Sigmoid colon (tissue), 7 donors: ENCODE results near the gene KCNMB2. TPM values are rescaled to one million over a fixed set of nuclear protein-coding genes. Genes with fewer than 3 reads are reported as not detected.

Experiments used
- DNase-seq: peaks from one replicate; pipeline ENCODE4 v3.0.0-alpha.2; 2019
- H3K27ac ChIP-seq, 4 donors: fragments of 200-600 bp; sonication (generic); one replicate each; pipeline ENCODE4 v1.5.1; 2016 to 2019; ENCODE audit warnings: mild to moderate bottlenecking in 1 of 4
- H3K27me3 ChIP-seq, 3 donors: fragments of 200-600 bp; sonication (generic); one replicate each; pipeline ENCODE4 v1.5.1; 2019; ENCODE audit warnings: mild to moderate bottlenecking in 1 of 3
- H3K36me3 ChIP-seq, 4 donors: fragments of 200-600 bp; sonication (generic); one replicate each; pipeline ENCODE4 v1.5.1; 2016 to 2019
- H3K4me1 ChIP-seq, 4 donors: fragments of 200-600 bp; sonication (generic); one replicate each; pipeline ENCODE4 v1.5.1; 2017 to 2019
- H3K4me3 ChIP-seq, 4 donors: fragments of 200-600 bp; sonication (generic); one replicate each; pipeline ENCODE4 v1.5.1; 2017 to 2019; ENCODE audit warnings: mild to moderate bottlenecking in 2 of 4, moderate library complexity in 1 of 4
- H3K9me3 ChIP-seq, 4 donors: fragments of 200-600 bp in 3 of 4; sonication (generic) in 3 of 4; one replicate each; pipeline versions ENCODE4 v1.5.1 to v1.6.1; 2013 to 2019
- EP300 ChIP-seq, 4 donors: sonication (generic); formaldehyde crosslinking; IDR thresholded peaks; one replicate each; pipeline ENCODE4 v1.6.1; 2017; ENCODE audit warnings: antibody characterized with exemption in 4 of 4
- POLR2A ChIP-seq, 2 donors: fragments of 450-650 bp; IDR thresholded peaks; one replicate each; pipeline ENCODE4 v1.6.1; 2016; ENCODE audit warnings: antibody characterized with exemption in 2 of 2, mild to moderate bottlenecking in 2 of 2, moderate library complexity in 2 of 2
- POLR2AphosphoS5 ChIP-seq, 4 donors: sonication (generic); formaldehyde crosslinking; IDR thresholded peaks; one replicate each; pipeline ENCODE4 v1.6.1; 2017; ENCODE audit warnings: antibody characterized with exemption in 4 of 4
- WGBS, 2 donors: extraction: QIAGEN DNeasy Blood & Tissue Kit; methylation state at CpG; one replicate each; pipeline ENCODE4 v1.1.7; 2013; 5-methylcytosine and 5-hydroxymethylcytosine counted together
- intact Hi-C: fragments of 100-400 bp; cut with DNase I; formaldehyde crosslinking; loops from one replicate; pipeline ENCODE4 v1.15.1; 2023
- polyA plus RNA-seq, 3 donors: library from polyadenylated mRNA; stranded (reverse); fragments of 200-250 nt; gene quantifications; one replicate each; pipeline ENCODE4 v1.2.3, GENCODE V29; 2013
- total RNA-seq, 4 donors: library from RNA; depleted of rRNA; stranded (reverse); fragments of >200 nt; gene quantifications; one replicate each; pipeline ENCODE4 v1.1.0, GENCODE V29; 2016
- TF ChIP-seq, protein P1 (sequence below), 4 experiments: fragments of 450-650 bp in 3 of 4; fragments of 200-600 bp in 1 of 4; IDR thresholded peaks; one replicate each; pipeline ENCODE4 v1.5.1; 2016 to 2019; ENCODE audit warnings: antibody characterized with exemption in 4 of 4, mild to moderate bottlenecking in 3 of 4, moderate library complexity in 2 of 4
- donor health status: healthy with polysubstance abuse.
- donor health status: Bipolar disorder and iron deficiency.
- donor health status: healthy.

KCNMB2 gene
- total and polyA plus RNA-seq, 7 donors: 0.22 to 3.2 (median 1.5) TPM; not detected in 1

DNA sequence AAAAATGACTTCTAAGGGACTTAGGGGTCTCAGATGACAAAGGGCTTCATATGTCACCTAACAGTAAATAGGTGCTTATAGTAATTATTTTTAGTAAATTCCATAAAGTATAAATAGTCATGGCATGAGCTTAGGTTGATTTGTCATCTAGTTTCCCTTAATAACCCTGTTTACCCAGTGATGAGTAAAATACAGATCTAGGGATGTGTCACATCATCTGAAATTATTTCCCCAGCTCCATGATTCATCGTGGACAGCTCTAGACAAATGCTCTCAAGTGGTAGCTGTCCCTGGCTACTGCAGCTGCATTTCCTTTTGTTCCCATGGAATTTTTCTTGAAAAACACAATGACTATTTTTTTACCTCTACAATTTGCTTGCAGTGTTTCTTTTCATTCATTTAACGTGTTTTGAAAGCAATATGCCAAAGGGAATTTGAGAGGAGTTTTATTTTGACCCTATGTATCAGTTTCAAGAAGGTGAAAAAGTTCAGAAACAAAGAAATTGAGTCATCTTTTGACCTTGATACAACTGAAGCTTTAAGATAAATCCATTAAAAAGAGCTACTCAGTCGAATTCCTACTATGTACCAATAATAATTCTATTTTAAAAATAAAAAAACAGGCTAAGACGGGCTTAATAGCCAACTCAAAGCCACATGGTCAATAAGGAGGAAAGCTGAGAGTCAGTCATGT, 241.6 kb downstream of the KCNMB2 start:
- no peak for DNase-seq
- no peaks in the 10 kb centered on the region for H3K4me1 ChIP-seq
- no peaks in the 10 kb centered on the region for H3K27me3 ChIP-seq
- intact Hi-C loops: no loop called here
- no peak overlapping the region for H3K27ac ChIP-seq
- H3K9me3 ChIP-seq: no peaks in the 10 kb centered on the region
- 71 to 77% methylated on average over 4 of the region's 4 CpGs for WGBS, 2 donors
- no peak for TF ChIP-seq EP300 (IDR thresholded peaks at IDR 0.05)
- TF ChIP-seq POLR2AphosphoS5 (IDR thresholded peaks at IDR 0.05): no peak
- no peak for TF ChIP-seq POLR2A (IDR thresholded peaks at IDR 0.05)
- TF ChIP-seq, protein P1, sequence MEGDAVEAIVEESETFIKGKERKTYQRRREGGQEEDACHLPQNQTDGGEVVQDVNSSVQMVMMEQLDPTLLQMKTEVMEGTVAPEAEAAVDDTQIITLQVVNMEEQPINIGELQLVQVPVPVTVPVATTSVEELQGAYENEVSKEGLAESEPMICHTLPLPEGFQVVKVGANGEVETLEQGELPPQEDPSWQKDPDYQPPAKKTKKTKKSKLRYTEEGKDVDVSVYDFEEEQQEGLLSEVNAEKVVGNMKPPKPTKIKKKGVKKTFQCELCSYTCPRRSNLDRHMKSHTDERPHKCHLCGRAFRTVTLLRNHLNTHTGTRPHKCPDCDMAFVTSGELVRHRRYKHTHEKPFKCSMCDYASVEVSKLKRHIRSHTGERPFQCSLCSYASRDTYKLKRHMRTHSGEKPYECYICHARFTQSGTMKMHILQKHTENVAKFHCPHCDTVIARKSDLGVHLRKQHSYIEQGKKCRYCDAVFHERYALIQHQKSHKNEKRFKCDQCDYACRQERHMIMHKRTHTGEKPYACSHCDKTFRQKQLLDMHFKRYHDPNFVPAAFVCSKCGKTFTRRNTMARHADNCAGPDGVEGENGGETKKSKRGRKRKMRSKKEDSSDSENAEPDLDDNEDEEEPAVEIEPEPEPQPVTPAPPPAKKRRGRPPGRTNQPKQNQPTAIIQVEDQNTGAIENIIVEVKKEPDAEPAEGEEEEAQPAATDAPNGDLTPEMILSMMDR (IDR thresholded peaks at IDR 0.05): no peak
- no peaks in the 10 kb centered on the region for H3K36me3 ChIP-seq
- H3K4me3 ChIP-seq: no peak overlapping the region

- H3K27ac ChIP-seq: no peak overlapping the region
- H3K36me3 ChIP-seq: no peaks in the 10 kb centered on the region
- WGBS, 2 donors: 20 to 70% methylated on average over 4 of the region's 4 CpGs
- H3K4me1 ChIP-seq: no peaks in the 10 kb centered on the region
- no peak for DNase-seq
- TF ChIP-seq POLR2AphosphoS5 (IDR thresholded peaks at IDR 0.05): no peak
- TF ChIP-seq POLR2A (IDR thresholded peaks at IDR 0.05): no peak
- TF ChIP-seq, protein P1 (IDR thresholded peaks at IDR 0.05): no peak
- TF ChIP-seq EP300 (IDR thresholded peaks at IDR 0.05): no peak
- no peak overlapping the region for H3K4me3 ChIP-seq
- intact Hi-C loops: no loop called here
- no peaks in the 10 kb centered on the region for H3K9me3 ChIP-seq
- no peaks in the 10 kb centered on the region for H3K27me3 ChIP-seq
These were observed 242.4 kb downstream of the KCNMB2 start for GRCh38 chr3:178778589-178778988.

GRCh38 chr3:178785961-178786360, 249.7 kb downstream of the KCNMB2 start:
- Histone ChIP-seq H3K4me3 (no peak overlapping the region), H3K27ac (no peak overlapping the region), H3K9me3 (peaks cover 0 to 5% (median 0%) of the 10 kb centered on the region in 4 donors), H3K36me3 (no peaks in the 10 kb centered on the region), H3K4me1 (no peaks in the 10 kb centered on the region), H3K27me3 (no peaks in the 10 kb centered on the region)
- TF ChIP-seq, protein P1 (IDR thresholded peaks at IDR 0.05): no peak
- no peak for TF ChIP-seq POLR2A (IDR thresholded peaks at IDR 0.05)
- TF ChIP-seq EP300 (IDR thresholded peaks at IDR 0.05): no peak
- TF ChIP-seq POLR2AphosphoS5 (IDR thresholded peaks at IDR 0.05): no peak
- intact Hi-C loops: no loop called here
- no peak for DNase-seq

DNA sequence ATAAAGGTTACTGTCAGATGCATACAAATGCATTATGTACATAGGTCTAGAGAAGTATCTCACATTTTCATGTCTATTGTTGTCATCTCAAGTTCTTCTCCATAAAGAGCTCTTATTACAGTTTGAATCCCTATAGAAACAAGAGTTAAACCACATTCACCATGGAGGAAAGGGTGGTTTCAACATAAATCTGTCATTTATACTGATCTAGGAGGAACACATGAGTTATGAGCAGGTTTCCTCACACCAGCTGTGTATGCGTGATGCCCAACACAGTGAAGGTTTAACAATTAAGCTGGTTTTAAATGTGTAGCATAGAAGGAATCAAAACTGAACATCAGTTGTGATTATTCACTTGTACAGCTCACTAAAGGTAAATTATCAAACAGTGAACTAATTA, 251.7 kb downstream of the KCNMB2 start:
- no peaks in the 10 kb centered on the region for H3K4me1 ChIP-seq
- no peak overlapping the region for H3K4me3 ChIP-seq
- no peaks in the 10 kb centered on the region for H3K36me3 ChIP-seq
- no peaks in the 10 kb centered on the region for H3K27me3 ChIP-seq
- H3K27ac ChIP-seq: no peak overlapping the region
- intact Hi-C loops: no loop called here
- peaks cover 0 to 5% (median 0%) of the 10 kb centered on the region in 4 donors for H3K9me3 ChIP-seq
- DNase-seq: no peak
- TF ChIP-seq EP300 (IDR thresholded peaks at IDR 0.05) (no peak), POLR2A (IDR thresholded peaks at IDR 0.05) (no peak)
- 27 to 38% methylated on average over 1 of the region's 1 CpG for whole genome bisulfite sequencing, 2 donors

DNA sequence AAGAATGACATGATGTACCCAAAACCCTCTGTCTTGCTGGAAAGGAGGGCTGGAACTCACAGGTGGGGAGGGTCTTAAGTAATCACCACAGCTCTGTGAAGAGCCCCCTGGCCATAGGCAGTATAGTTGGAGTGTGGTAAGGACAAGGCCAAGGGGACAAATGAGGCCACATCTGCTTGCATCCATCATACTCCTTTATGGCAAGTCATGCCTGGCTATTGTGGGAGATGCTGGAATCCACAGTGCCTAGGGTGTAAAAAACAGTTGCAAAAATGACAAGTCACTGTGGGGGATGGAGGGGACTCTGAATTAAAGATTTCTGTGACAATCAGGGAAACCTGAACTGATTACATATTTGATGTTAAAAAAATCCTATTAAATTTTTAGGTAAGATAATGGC, 258.5 kb downstream of the KCNMB2 start:
- no peaks in the 10 kb centered on the region for H3K4me1 ChIP-seq
- no peak for DNase-seq
- TF ChIP-seq POLR2AphosphoS5 (IDR thresholded peaks at IDR 0.05): no peak
- no peak for TF ChIP-seq EP300 (IDR thresholded peaks at IDR 0.05)
- TF ChIP-seq, protein P1 (IDR thresholded peaks at IDR 0.05): no peak
- TF ChIP-seq POLR2A (IDR thresholded peaks at IDR 0.05): no peak
- H3K9me3 ChIP-seq: peaks cover 0 to 5% (median 0%) of the 10 kb centered on the region in 4 donors
- no peak overlapping the region for H3K4me3 ChIP-seq
- intact Hi-C loops: no loop called here
- H3K27ac ChIP-seq: no peak overlapping the region
- H3K36me3 ChIP-seq: no peaks in the 10 kb centered on the region
- H3K27me3 ChIP-seq: no peaks in the 10 kb centered on the region
